PC-3 (cell line): ENCODE measurements around the gene QRICH2. TPM values are rescaled to one million over a fixed set of nuclear protein-coding genes. Genes with fewer than 3 reads are reported as not detected.
"Not testable (repeated sequence)": the region's sequence is repeated elsewhere in the genome, so short reads cannot be mapped to it uniquely, and the experiment has no call there.

Source experiments
- ATAC-seq: fragments of 200-7000 bp; cut with Tn5 transposase; 2 replicates; pipeline ENCODE4 v1.9.1; 2020; ENCODE audit warnings: mild to moderate bottlenecking, moderate library complexity
- BruUV-seq: library from RNA; stranded (reverse); fragments of 400-500 nt; replicated peaks from 2 replicates; lab custom pipeline; 2021; lab: Mats Ljungman, UMichigan
- CTCF ChIA-PET: fragments of 300-600 bp; sonication (Branson Sonifier 250); formaldehyde crosslinking; loops from one replicate; lab custom pipeline; 2022; ENCODE audit warnings: antibody characterized with exemption; lab: Charles Lee
- POLR2A ChIA-PET: fragments of 300-600 bp; sonication (Branson Sonifier 250); formaldehyde crosslinking; loops from one replicate; lab custom pipeline; 2022; ENCODE audit warnings: antibody characterized with exemption; ENCODE audit not compliant: unreplicated experiment; lab: Charles Lee
- DNase-seq: peaks from one replicate; pipeline ENCODE4 v3.0.0-alpha.2; 2015
- H2AFZ ChIP-seq: fragments of 300-600 bp; sonication (generic); 2 replicates; pipeline ENCODE4 v1.6.0; 2016; ENCODE audit warnings: antibody characterized with exemption, low read length
- H3F3A ChIP-seq: fragments of 300-600 bp; sonication (generic); one replicate; pipeline ENCODE4 v1.6.0; 2017; ENCODE audit warnings: antibody characterized with exemption, low read length, control low read depth, mild to moderate bottlenecking; ENCODE audit not compliant: unreplicated experiment
- H3K27ac ChIP-seq: fragments of 300-600 bp; sonication (generic); 2 replicates; pipeline ENCODE4 v1.5.1; 2016; ENCODE audit warnings: mild to moderate bottlenecking, low read length
- H3K27me3 ChIP-seq: fragments of 300-600 bp; sonication (generic); 2 replicates; pipeline ENCODE4 v1.6.1; 2016; ENCODE audit warnings: low read length, mixed read lengths
- H3K36me3 ChIP-seq: fragments of 300-600 bp; sonication (generic); 2 replicates; pipeline ENCODE4 v1.6.1; 2016; ENCODE audit warnings: low read depth, mixed run types, low read length, mixed read lengths
- H3K4me1 ChIP-seq: fragments of 300-600 bp; sonication (generic); 2 replicates; pipeline ENCODE4 v1.5.1; 2016; ENCODE audit warnings: low read length; ENCODE audit not compliant: insufficient read depth
- H3K4me2 ChIP-seq: fragments of 300-600 bp; sonication (generic); 2 replicates; pipeline ENCODE4 v1.6.0; 2016; ENCODE audit warnings: low read length
- H3K4me3 ChIP-seq: fragments of 300-600 bp; sonication (generic); 2 replicates; pipeline ENCODE4 v1.5.1; 2016; ENCODE audit warnings: mild to moderate bottlenecking, low read length, mixed read lengths
- H3K79me2 ChIP-seq: fragments of 300-600 bp; sonication (generic); 2 replicates; pipeline ENCODE4 v1.6.1; 2017; ENCODE audit warnings: low read length, mixed read lengths
- H3K9ac ChIP-seq: fragments of 300-600 bp; sonication (generic); 2 replicates; pipeline ENCODE4 v1.6.0; 2016; ENCODE audit warnings: mild to moderate bottlenecking, low read length
- H3K9me2 ChIP-seq: fragments of 300-600 bp; sonication (generic); replicated peaks from 2 replicates; pipeline ENCODE4 v1.6.1; 2016; ENCODE audit warnings: mixed run types, low read length, mixed read lengths
- H3K9me3 ChIP-seq: fragments of 300-600 bp; sonication (generic); 2 replicates; pipeline ENCODE4 v1.6.1; 2016; ENCODE audit warnings: low read length, mixed read lengths
- H4K20me1 ChIP-seq: fragments of 300-600 bp; sonication (generic); 2 replicates; pipeline ENCODE4 v1.6.1; 2016; ENCODE audit warnings: low read length, mixed read lengths
- CTCF ChIP-seq: fragments of 300-600 bp; sonication (generic); conservative IDR thresholded peaks from 2 replicates; pipeline ENCODE4 v1.5.1; 2017; ENCODE audit warnings: antibody characterized with exemption, low read depth, mild to moderate bottlenecking, low read length
- EZH2 ChIP-seq: fragments of 300-600 bp; sonication (generic); IDR thresholded peaks from one replicate; pipeline ENCODE4 v1.6.1; 2017; ENCODE audit warnings: antibody characterized with exemption, mild to moderate bottlenecking, low read length; ENCODE audit not compliant: unreplicated experiment
- EZH2phosphoT487 ChIP-seq: fragments of 300-600 bp; sonication (generic); IDR thresholded peaks from 2 replicates; pipeline ENCODE4 v1.6.1; 2018; ENCODE audit warnings: mild to moderate bottlenecking, antibody characterized with exemption, low read length, borderline replicate concordance
- intact Hi-C: fragments of 100-400 bp; cut with micrococcal nuclease; formaldehyde crosslinking; loops from 2 replicates; pipeline ENCODE4 v1.9.0; 2023
- total RNA-seq: library from RNA; depleted of rRNA; stranded (reverse); fragments of >200 nt; gene quantifications from 2 replicates; pipeline ENCODE4 v1.2.3, GENCODE V29; 2014

Gene QRICH2
- total RNA-seq, 1 experiment from 2014 or later, result 2.2 TPM

- H3K9ac ChIP-seq, result no peak overlapping the region
- TF ChIP-seq EZH2phosphoT487, result no peak
- no peak for TF ChIP-seq EZH2
- TF ChIP-seq CTCF, result no peak
- peaks cover 10% of the 10 kb centered on the region for H3F3A ChIP-seq
- no peak overlapping the region for H2AFZ ChIP-seq
- ChIA-PET POLR2A (no interaction called here), CTCF (no interaction called here)
- BruUV-seq, result no TSS peak
- H3K27ac ChIP-seq, result no peak overlapping the region
- H3K9me3 ChIP-seq, result no peaks in the 10 kb centered on the region
- intact Hi-C loops, result no loop called here
- no peaks in the 10 kb centered on the region for H3K27me3 ChIP-seq
- no peak overlapping the region for H3K4me3 ChIP-seq
- peaks cover 31% of the 10 kb centered on the region for H3K4me1 ChIP-seq
- H3K4me2 ChIP-seq, result no peak overlapping the region
- no peaks in the 10 kb centered on the region for H3K36me3 ChIP-seq
- H3K79me2 ChIP-seq, result no peaks in the 10 kb centered on the region
- no peak for DNase-seq
- H4K20me1 ChIP-seq, result no peaks in the 10 kb centered on the region
- no peaks in the 10 kb centered on the region for H3K9me2 ChIP-seq
- no peak for ATAC-seq
Measured at GRCh38 chr17:76255801-76256429, 52.2 kb downstream of the QRICH2 start.

GRCh38 chr17:76254275-76254674 is 53.8 kb downstream of the QRICH2 start:
- Histone ChIP-seq H3K79me2 (no peaks in the 10 kb centered on the region), H3K4me2 (no peak overlapping the region), H3F3A (peaks cover 10% of the 10 kb centered on the region), H3K36me3 (no peaks in the 10 kb centered on the region), H4K20me1 (no peaks in the 10 kb centered on the region), H3K4me3 (no peak overlapping the region), H3K4me1 (peaks cover 31% of the 10 kb centered on the region), H3K9me2 (no peaks in the 10 kb centered on the region), H3K27ac (no peak overlapping the region), H2AFZ (no peak overlapping the region), H3K9ac (no peak overlapping the region), H3K9me3 (no peaks in the 10 kb centered on the region), H3K27me3 (no peaks in the 10 kb centered on the region)
- CTCF ChIA-PET, result no interaction called here
- POLR2A ChIA-PET, result interaction anchor here (0.6 kb wide), 2 partner anchors 10 to 11 kb away, joined by 4 read pairs; no protein-coding TSS in a partner anchor
- ATAC-seq, result no peak
- intact Hi-C loops, result no loop called here
- BruUV-seq, result no TSS peak
- DNase-seq, result no peak
- TF ChIP-seq EZH2phosphoT487 (no peak), CTCF (no peak), EZH2 (no peak)

GRCh38 chr17:76253841-76254240 is 54.2 kb downstream of the QRICH2 start:
- Histone ChIP-seq H3K79me2 (no peaks in the 10 kb centered on the region), H3F3A (peaks cover 10% of the 10 kb centered on the region), H3K36me3 (no peaks in the 10 kb centered on the region), H3K9me3 (no peaks in the 10 kb centered on the region), H3K27ac (no peak overlapping the region), H3K27me3 (no peaks in the 10 kb centered on the region), H3K4me2 (no peak overlapping the region), H3K4me1 (peaks cover 28% of the 10 kb centered on the region), H3K4me3 (no peak overlapping the region), H2AFZ (no peak overlapping the region), H3K9ac (no peak overlapping the region), H4K20me1 (no peaks in the 10 kb centered on the region), H3K9me2 (no peaks in the 10 kb centered on the region)
- no peak for DNase-seq
- no peak for TF ChIP-seq EZH2phosphoT487
- TF ChIP-seq EZH2, result no peak
- TF ChIP-seq CTCF, result no peak
- POLR2A ChIA-PET, result interaction anchor here (0.6 to 0.7 kb wide), 2 partner anchors 9 to 11 kb away, joined by 3 to 4 read pairs; no protein-coding TSS in a partner anchor
- CTCF ChIA-PET, result no interaction called here
- intact Hi-C loops, result no loop called here
- no TSS peak for BruUV-seq
- no peak for ATAC-seq

GRCh38 chr17:76252967-76253766 is 54.9 kb downstream of the QRICH2 start:
- H3K36me3 ChIP-seq, H3F3A ChIP-seq, BruUV-seq, H3K27me3 ChIP-seq, H3K9me2 ChIP-seq, H3K9me3 ChIP-seq, H4K20me1 ChIP-seq, H3K79me2 ChIP-seq, CTCF ChIA-PET, DNase-seq, ATAC-seq, H2AFZ ChIP-seq: not testable (repeated sequence)
- peak overlapping the region; percentile 72 for H3K4me2 ChIP-seq
- H3K9ac ChIP-seq, result peak overlapping the region; percentile 20
- POLR2A ChIA-PET, result interaction anchor here (0.7 kb wide), 1 partner anchor 10 kb away, joined by 3 read pairs; no protein-coding TSS in a partner anchor
- H3K27ac ChIP-seq, result peak overlapping the region; percentile 93
- H3K4me1 ChIP-seq, result peaks cover 25% of the 10 kb centered on the region
- intact Hi-C loops, result loop anchor here (1.0 kb wide), 2 partner anchors 11 to 13 kb away; partner anchors contain the start of gene RNF157
- peak overlapping the region; percentile 35; the same call in 1 of the 2 replicates for H3K4me3 ChIP-seq
